ENCODE measurements around the gene SCAF8. TPM values are rescaled to one million over a fixed set of nuclear protein-coding genes. Genes with fewer than 3 reads are reported as not detected.

SCAF8 gene
- polyA plus RNA-seq, 1 of the 3 experiments (the other 2 are of a cell fraction), result 11.0 TPM

DNA sequence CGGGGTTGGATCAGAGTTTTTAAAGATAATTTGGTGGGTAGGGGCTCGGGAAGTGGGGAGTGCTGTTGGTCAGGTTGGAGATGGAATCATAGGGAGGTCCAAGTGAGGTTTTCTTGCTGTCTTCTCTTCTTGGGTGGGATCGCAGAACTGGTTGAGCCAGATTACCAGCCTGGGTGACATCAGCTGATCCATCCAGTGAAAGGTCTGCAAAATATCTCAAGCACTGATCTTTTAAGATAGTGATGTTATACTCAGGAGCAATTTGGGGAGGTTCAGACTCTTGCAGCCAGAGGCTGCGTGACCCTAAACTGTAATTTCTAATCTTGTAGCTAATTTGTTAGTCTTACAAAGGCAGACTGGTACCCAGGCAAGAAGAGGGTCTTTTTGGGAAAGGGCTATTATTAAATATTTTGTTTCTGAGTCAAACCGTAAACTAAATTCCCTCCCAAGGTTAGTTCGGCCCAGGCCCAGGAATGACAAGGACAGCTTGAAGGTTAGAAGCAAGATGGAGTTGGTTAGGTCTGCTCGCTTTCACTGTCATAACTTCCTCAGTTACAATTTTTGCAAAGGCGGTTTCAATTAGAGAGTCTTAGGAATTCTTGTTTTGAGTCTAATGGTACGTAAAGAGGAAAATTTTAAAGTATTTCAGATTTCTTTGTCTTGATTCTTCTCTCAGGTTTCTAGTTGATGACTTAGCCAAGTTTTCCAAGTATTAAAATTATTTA is 53.1 kb downstream of the SCAF8 start:
- WGBS (ENCODE audit: low lambda C conversion rate), result 95% methylated on average over 9 of the region's 9 CpGs
- no peaks in the 10 kb centered on the region; a peak in 1 of 4 replicates for H3K4me1 ChIP-seq (ENCODE audit: control insufficient read depth in 1 of 2, insufficient read depth in 2 of 2, low read depth in 1 of 2, low read length in 1 of 2)
- H2AFZ ChIP-seq (ENCODE audit: low read depth), result no peak overlapping the region
- ChIA-PET CTCF (interaction anchor here (1.1 kb wide), 1 partner anchor 110 kb away, joined by 4 read pairs; no protein-coding TSS in a partner anchor), POLR2A (no interaction called here)
- H4K20me1 ChIP-seq (ENCODE audit: insufficient read depth), result peaks cover 36% of the 10 kb centered on the region
- H3K27ac ChIP-seq (ENCODE audit: low read depth in 2 of 2, low read length in 1 of 2), result no peak overlapping the region
- H3K4me2 ChIP-seq, result no peak overlapping the region
- H3K9me3 ChIP-seq, result no peaks in the 10 kb centered on the region
- peaks cover 15% of the 10 kb centered on the region for H3F3A ChIP-seq (replicated peaks; ENCODE audit: insufficient read depth)
- no peaks in the 10 kb centered on the region for H3K27me3 ChIP-seq (ENCODE audit: insufficient read depth)
- no peak for DNase-seq
- no peak overlapping the region for H3K9ac ChIP-seq
- TF ChIP-seq TCF12 (IDR thresholded peaks at IDR 0.05), result no peak
- TF ChIP-seq GABPA (IDR thresholded peaks at IDR 0.05; ENCODE audit: low read depth), result no peak
- TF ChIP-seq RXRA (IDR thresholded peaks at IDR 0.05; ENCODE audit: borderline replicate concordance, low read depth), result no peak
- no peak for TF ChIP-seq POLR2AphosphoS5 (IDR thresholded peaks at IDR 0.05; ENCODE audit: low read depth, low read length)
- TF ChIP-seq, protein P1, sequence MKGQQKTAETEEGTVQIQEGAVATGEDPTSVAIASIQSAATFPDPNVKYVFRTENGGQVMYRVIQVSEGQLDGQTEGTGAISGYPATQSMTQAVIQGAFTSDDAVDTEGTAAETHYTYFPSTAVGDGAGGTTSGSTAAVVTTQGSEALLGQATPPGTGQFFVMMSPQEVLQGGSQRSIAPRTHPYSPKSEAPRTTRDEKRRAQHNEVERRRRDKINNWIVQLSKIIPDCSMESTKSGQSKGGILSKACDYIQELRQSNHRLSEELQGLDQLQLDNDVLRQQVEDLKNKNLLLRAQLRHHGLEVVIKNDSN (IDR thresholded peaks at IDR 0.05; ENCODE audit: borderline replicate concordance, low read depth), result no peak
- no peak for TF ChIP-seq FOXJ3 (CRISPR knock-in tag; IDR thresholded peaks at IDR 0.05)
- TF ChIP-seq RFX5 (IDR thresholded peaks at IDR 0.05; ENCODE audit: low read length), result no peak
- no peak for TF ChIP-seq CHD2 (IDR thresholded peaks at IDR 0.05; ENCODE audit: low read length, partially characterized antibody)
- TF ChIP-seq TEAD4 (IDR thresholded peaks at IDR 0.05; ENCODE audit: borderline replicate concordance, insufficient read depth), result no peak
- TF ChIP-seq NFIC (IDR thresholded peaks at IDR 0.05; ENCODE audit: borderline replicate concordance), result no peak
- no peak for TF ChIP-seq NRF1 (IDR thresholded peaks at IDR 0.05; ENCODE audit: low read depth, low read length)
- TF ChIP-seq FOXM1 (IDR thresholded peaks at IDR 0.05; ENCODE audit: low read depth), result no peak
- TF ChIP-seq JUND (IDR thresholded peaks at IDR 0.05), result no peak
- no peak for TF ChIP-seq MXI1 (IDR thresholded peaks at IDR 0.05; ENCODE audit: low read depth, low read length)
- no peak for TF ChIP-seq TAF1 (IDR thresholded peaks at IDR 0.05; ENCODE audit: borderline replicate concordance, low read depth, low read length)
- TF ChIP-seq EP300 (IDR thresholded peaks at IDR 0.05; ENCODE audit: borderline replicate concordance in 1 of 2, low read depth in 1 of 2, low read length in 1 of 2), result no peak
- TF ChIP-seq PBX3 (IDR thresholded peaks at IDR 0.05), result no peak
- TF ChIP-seq ELF1 (IDR thresholded peaks at IDR 0.05), result no peak
- no peak for TF ChIP-seq IRF3 (IDR thresholded peaks at IDR 0.05; ENCODE audit: low read depth, low read length)
- no peaks in the 10 kb centered on the region for H3K9me2 ChIP-seq
- no peak overlapping the region for H3K4me3 ChIP-seq (ENCODE audit: low read depth in 2 of 2, low read length in 1 of 2)
- peaks cover 4 to 31% of the 10 kb centered on the region in 2 experiments for H3K36me3 ChIP-seq (replicated peaks in 1 of 2; ENCODE audit: control insufficient read depth in 1 of 2, insufficient read depth in 2 of 2, low read length in 1 of 2)
- H3K79me2 ChIP-seq (ENCODE audit: insufficient read depth), result peaks cover 93% of the 10 kb centered on the region

All from SK-N-SH (cell line).